Activated CD4-positive, CD25-positive, alpha-beta regulatory T cell treated with anti-CD3 and anti-CD28 coated beads, Interleukin-2, amount 50 U/mL, for 24 hours (primary cell): ENCODE data around the gene BTBD17.

ENCODE experiments used
- ATAC-seq, 2 donors: fragments of 150-1000 bp; cut with Tn5 transposase; one replicate each; pipeline ENCODE4 v1.10.0; 2021; ENCODE audit warnings: mild to moderate bottlenecking in 1 of 2, moderate library complexity in 1 of 2

Gene BTBD17

GRCh38 chr17:74358697-74359096 is 3.0 kb downstream of the BTBD17 start:
- no peak for ATAC-seq

- ATAC-seq: no peak
Observed at GRCh38 chr17:74357466-74357809, 4.2 kb downstream of the BTBD17 start.

- ATAC-seq: peak; percentile 28 to 33
Observed at GRCh38 chr17:74356646-74357465, 4.8 kb downstream of the BTBD17 start.

- ATAC-seq: no peak
Observed at GRCh38 chr17:74355065-74355464, 6.6 kb downstream of the BTBD17 start.

- no peak for ATAC-seq
Observed at GRCh38 chr17:74354561-74354960, 7.1 kb downstream of the BTBD17 start.

DNA sequence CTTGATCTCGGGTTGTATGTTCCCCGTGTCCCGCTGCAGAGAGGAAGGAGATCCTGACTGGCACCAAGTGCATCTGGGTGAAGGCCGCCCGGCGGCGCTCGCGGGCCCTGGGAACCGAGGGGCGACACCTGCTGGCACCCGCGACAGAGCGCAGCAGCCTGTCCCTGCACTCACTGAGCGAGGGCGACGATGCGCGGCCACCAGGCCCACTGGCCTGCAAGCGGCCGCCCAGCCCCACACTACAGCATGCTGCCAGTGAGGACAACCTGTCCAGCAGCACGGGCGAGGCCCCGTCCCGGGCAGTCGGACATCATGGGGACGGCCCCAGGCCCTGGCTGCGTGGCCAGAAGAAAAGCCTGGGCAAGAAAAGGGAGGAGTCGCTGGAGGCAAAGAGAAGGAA is 7.5 kb downstream of the BTBD17 start:
- peak; percentile 32 to 34 for ATAC-seq

DNA sequence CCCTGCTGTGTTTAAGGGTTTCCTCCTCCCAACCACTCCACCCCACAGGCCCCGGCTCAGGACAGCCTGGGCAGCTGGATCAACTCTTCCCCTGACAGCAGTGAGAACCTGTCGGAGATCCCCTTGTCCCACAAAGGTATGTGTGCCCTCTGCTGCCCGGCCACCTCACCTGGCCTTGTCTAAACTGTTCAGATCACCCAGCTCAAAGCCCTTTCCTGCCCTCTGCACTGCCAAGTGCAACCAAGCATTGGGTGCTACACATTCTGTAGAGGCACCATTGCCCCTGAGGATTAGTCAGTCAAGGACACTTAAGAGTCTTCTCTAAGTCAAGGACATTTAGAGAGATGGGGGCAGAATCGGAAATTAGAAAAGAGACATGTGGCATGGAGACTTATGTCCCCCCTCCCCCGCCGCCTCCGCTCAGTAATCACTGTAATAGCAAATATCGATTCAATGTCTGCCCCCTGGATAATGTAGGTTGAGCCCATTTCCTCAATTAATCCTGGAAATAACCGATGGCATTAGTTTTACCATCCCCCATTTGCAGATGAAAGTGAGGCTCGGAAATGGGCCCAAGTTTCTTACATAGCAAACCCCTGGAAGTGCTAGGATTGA is 8.1 kb downstream of the BTBD17 start:
- no peak for ATAC-seq

DNA sequence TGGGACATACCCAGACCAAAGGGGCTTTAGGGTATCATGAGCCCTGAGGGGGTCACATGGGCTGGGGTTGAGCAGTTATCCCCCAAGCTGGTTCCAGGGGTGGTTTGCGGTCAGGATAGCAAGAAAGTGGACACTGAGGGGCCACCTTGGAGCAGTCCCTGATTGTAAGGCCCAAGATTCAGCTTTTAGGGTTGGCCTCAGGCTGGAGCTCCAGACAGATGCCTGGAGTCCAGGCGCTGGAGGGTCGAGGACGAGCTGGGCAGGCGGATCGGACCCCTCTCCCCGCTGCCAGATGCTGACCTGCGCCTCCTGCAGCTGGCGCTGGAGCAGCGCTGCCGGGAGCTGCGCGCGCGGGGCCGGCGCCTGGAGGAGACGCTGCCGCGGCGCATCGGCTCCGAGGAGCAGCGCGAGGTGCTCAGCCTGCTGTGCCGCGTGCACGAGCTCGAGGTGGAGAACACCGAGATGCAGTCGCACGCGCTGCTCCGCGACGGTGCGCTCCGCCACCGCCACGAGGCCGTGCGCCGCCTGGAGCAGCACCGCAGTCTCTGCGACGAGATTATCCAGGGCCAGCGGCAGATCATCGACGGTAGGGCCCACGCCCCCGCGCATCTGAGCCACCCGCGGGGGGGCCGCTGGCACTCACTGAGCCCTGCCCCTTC is 10.0 kb downstream of the BTBD17 start:
- ATAC-seq: peak in 1 of 2 donors; percentile 39

- ATAC-seq: no peak
Observed at GRCh38 chr17:74350486-74350885, 11.2 kb downstream of the BTBD17 start.

- no peak for ATAC-seq
Observed at GRCh38 chr17:74349120-74349519, 12.5 kb downstream of the BTBD17 start.

DNA sequence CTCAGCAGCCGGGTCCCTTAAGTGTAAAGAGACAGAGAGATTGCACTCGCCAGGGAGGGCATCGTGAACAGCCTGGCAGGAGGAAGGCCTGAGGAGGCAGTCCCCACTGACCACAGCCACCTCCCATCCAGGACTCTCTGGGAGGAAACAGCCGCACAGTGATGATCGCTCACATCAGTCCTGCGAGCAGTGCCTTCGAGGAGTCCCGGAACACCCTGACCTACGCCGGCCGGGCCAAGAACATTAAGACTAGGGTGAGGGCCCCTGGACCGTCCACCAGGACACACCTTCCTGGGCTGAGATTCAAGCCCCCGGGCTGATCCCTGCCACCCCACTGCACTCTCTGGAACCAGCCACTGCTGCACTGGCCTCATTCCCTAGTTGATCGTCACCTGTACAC is 14.0 kb downstream of the BTBD17 start:
- ATAC-seq: no peak

DNA sequence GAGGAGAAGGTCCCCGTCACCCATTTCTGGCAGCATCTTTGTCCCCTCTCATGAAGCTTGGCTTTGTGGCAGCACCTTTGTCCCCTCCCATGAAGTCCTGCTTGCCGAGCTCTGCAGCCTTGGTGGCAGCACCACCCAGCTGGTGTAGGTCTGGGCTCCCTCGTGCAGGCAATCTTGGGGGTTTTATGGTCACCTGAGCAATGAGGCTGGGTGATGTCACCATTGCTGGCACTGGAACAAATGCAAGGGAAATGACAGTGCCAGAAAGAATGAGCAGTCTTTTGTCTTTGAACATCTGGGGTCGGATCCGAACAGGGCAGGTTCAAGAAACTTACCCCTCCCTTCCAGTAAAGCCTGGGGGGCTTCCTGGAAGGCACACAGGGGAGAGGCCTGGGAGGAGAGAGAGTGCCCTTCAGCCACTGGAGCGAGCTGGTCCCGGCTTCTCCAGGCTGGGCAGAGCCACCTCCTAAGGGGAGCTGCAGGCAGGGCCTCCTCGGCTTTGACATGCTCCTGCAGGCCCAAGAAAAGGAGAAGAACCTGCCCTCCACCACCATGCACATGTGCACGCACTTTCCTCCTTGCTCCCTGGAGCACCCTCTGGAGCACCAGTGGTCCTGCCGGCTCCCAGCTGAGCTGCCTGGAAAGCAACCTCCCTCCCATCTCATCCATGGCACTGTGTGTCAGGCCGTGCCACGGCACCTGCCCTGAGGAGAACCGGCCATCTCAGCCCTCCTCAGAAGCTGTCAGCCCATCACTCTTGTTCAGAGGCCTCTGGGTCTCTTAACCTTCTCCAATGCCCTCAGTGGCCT is 16.0 kb downstream of the BTBD17 start:
- no peak for ATAC-seq

- no peak for ATAC-seq
Observed at GRCh38 chr17:74344658-74345057, 17.0 kb downstream of the BTBD17 start.

- no peak for ATAC-seq
Observed at GRCh38 chr17:74343526-74344284, 18.0 kb downstream of the BTBD17 start.

DNA sequence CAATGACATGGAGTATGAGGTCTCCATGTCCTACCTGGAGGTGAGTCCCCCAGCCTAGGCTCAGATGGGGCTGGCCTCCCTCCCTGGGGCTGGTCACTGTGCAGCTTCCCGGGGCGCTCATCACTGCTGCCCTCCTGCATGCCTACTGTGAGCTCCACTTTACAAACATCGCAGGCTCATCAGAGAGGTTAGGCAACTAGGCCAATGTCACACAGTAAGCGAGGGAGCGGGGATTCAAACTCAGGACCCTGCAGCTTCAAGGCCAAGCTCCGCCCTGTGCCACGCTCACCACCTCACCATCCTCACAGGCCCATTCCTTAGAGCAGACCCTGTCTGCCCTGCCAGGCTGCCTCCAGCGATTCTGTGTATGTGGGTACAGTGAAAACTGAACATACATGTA is 18.5 kb downstream of the BTBD17 start:
- ATAC-seq: no peak

- ATAC-seq: no peak
Observed at GRCh38 chr17:74342224-74342623, 19.4 kb downstream of the BTBD17 start.

DNA sequence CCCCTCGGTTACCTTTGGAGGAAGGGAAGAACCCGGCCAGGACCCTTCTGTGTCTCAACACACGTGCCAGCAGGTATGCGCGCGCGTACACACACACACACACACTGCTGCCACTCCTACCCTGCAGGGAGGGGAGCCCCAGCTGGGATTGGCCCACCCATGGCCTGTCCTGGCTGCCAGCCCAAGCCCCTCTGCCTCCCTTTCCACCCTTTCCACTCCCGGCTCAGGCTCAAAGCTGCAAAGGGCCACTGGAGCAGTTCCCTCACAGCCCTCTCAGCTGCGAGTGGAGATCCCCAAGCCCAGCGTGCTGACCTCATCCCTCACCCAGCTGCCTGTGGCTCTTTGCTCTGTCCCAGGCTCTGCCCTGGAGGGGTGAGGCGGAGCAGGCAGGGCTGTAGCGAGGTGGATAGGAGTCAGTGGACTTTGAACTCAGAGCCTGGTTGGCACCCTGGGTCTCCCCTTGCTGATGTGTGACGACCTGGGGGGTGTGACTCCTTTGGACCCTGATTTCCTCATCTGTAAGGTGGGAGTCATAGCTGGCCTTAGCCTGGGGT is 21.1 kb downstream of the BTBD17 start:
- ATAC-seq: no peak

DNA sequence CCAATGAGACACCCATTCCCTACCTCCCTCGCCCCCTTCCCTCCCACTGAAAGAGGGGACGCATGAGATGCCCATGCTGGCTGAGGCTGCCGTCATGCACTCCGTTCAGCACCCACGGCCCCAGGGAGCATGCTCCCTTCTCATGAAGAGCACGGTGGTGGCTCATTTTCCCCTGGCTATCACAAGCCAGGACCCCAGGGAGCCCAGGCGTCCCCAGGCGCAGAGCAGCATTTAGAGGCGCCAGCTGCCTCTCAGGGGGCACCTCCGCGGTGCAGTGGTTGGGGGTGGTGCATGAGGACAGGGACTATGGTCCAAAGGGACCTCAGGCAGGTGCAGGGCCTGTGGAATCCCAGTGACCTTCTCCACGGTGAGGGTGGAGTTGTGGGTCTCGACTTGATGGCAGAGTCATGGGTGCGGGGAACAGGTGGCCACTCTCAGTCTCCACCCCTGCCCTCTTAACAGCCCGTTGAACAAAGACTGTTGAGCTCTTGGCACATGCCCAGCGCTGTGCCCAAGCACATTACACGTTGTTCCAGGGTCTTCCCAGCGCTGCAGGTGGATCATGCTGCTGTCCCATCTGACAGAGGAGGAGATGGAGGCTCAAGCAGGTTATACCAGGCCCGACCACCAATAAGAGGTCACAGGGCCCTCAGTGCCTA is 22.0 kb downstream of the BTBD17 start:
- no peak for ATAC-seq

DNA sequence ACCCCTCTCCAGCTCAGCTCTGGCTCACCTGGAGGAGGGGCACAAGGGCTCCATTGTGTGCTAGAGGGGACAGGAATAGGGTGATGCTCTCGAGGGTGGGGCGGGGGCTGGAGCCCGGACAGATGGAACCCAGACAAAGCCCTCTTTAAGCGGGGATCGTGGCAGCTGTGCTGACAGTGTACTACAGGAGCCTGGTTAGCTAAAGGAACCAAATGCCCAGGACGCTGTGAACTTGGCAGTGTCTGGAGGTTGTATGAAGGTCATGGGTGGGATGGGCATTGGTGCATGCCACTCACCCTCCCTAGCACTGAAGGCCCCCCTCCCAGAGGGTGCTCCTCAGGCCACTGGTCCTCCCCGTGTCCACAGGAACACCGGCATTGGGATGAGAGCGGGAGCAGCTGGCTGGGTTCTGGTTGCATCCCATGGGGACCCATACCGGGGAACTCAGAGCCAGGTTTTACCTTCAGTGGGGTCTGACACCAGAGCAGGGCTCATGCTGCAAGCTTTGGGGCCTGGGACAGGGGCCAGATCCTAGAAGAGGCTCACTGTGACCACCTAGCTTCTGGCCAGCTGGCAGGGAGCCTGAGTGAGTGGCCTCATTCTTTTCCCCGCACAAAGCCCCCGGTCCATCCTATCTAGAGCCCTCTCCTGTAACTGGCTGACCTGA is 23.7 kb downstream of the BTBD17 start:
- no peak for ATAC-seq

DNA sequence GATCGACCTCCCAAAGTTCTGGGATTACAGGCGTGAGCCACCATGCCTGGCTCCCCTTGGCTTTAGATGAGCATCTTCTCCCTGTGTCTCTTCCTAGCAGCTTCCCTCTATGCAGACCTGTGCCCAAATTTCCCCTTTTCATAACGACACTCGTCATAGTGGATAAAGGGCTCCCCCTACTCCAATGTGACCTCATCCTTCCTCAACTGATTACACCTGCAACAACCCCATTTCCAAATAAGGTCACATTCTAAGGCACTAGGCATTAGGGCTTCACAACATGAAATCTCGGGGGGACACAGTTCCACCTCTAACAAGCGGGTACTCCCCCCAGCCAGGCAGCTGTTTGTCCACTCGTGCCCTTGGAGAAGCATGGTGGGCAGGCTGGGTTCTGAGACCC is 25.4 kb downstream of the BTBD17 start:
- no peak for ATAC-seq

DNA sequence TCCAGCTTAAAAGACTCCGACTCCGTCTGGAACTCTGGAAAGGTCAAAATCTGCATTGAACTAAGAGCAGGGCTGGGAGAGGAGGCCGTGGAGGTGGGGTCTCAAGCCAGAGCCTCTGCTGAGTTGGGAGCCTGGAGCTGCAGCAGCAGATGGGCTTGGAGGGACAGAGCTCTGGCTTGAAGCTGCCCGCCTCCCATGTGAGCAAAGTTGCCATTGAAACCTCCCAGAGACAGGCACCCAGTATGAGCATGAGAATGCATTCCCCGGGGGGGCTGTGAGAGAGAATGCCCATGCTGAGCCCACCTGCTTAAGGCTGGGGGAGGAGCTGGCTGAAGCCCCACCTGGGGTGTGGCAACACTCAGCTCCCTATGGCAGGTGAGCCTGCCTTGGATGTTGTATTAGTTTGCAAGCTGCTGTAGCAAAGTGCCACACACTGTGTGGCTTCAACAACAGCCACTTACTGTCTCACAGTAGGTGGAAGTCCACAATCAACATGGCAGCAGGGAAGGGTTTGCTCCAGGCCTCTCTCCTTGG is 26.1 kb downstream of the BTBD17 start:
- no peak for ATAC-seq
